NCI-H2081 (cell line): ENCODE measurements around the gene SLC1A2.

Source experiments
- DNase-seq, 2 experiments: peaks; one replicate each; lab custom pipeline; 2025; lab: John Stamatoyannopoulos, UW

The SLC1A2 gene

GRCh38 chr11:35419184-35419829, at the start of gene SLC1A2:
Gene SLC1A2 (minus strand): TSS chr11:35419558. CDS start chr11:35418966, 592 bp downstream.
- DNase-seq = peak; percentile 48 to 55

DNA sequence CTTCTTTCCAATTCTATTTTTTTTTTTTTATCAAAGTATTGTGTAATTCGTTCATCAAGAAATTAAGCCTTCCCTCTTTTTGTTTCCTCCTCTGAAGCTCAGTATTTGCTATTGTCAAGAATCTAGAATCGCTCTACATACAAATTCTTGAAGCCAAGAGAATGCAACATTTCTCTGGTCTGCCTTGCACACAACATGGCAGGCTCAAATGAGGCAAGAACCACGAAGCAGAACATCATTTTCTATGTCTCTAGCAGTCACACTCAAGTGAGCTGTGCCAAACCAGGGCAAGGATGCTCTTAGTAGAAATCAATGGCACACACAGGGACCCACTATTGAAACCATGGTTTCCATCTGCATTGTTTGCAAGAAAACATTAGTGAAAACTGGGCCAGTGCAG, 46.7 kb upstream of the SLC1A2 start:
- no peak for DNase-seq

DNA sequence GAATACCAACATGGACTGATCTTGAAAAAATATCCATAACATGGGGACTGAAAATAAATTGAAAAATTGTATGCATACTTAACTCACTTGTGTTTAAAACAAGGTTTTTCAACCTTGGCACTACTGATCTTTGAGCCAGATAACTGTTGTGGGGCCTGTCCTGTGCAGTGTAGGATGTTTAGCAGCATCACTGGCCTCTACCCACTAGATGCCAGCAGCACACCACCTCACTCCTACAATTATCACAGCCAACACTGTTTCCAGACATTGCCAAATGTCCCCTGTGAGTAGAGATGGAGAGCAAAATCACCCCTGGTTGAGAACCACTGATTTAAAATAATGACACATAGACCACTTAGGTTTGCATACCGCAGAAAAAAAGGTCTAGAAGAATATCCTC, 45.0 kb upstream of the SLC1A2 start:
- peak in 1 of 2 experiments; percentile 13 for DNase-seq

DNA sequence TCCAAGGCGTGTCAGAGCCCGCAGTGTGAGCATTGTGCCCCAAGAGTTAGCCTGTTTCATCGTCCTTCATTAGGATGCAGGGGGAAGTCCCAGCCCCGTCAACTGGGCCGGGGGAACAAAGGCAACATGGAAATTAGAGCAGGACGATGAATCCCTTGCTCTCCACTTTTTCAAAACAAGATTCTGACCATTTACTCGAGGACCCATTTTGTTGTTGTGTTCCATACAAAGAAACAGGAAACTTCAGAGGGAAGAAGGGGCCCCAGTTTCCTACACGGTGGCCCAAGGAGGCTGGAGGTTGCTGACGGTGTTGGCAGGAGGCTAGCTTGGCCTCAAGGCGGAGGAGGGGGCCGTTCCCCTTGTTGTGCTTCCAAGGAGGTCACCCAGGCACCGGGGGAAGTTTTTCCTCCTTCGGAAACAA, 44.0 kb upstream of the SLC1A2 start:
- no peak for DNase-seq

DNA sequence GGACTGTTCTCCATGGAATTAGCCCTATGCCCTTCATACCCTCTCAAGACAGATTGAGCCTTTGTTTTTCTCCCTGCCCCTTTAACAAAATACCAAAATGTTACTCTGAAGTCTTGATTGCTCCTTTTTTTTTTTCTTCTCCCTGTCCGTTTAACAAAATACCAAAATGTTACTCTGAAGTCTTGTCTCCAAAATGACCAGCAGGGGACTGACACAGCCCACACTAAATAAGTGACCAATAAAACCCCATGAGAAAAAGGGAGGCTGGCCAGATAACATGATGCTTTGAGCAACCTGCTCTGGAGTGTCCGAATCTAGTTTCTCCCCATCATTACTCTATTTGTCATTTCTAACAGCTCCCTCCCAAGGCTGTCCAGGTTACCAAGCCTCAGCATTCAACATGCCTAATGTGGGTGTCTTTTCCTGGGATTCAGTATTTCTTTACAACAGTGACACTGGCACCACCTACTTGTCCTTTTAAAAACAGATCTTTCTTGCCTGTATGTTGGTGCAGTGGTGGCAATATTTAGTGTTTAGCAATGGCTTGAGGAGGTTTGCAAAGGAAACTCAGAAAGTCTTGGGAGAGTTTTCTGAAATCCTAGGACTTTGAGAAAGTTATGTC, 42.7 kb upstream of the SLC1A2 start:
- DNase-seq = no peak

DNA sequence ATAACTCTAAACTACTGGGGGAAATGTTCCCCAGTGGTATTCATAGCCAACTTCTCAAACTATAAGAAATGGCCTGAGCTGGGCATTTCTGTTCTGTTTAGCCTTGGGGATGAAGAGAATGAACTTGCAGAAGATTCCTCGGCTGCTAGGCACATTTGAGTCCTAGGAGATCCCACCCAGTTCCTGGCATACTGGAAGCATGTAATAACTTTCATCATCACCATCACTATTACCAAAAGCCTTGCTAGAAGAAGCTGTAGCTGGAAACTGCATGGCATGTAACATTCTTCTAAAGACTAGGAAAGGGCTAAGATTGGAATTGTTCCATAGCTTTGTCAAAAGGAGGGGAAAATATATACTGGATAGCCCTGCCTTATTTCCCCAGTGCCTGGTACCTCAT, 40.1 kb upstream of the SLC1A2 start:
- DNase-seq = no peak

GRCh38 chr11:35458846-35459245, 39.5 kb upstream of the SLC1A2 start:
- DNase-seq = no peak

- DNase-seq = no peak
Measured at GRCh38 chr11:35454362-35454761, 35.0 kb upstream of the SLC1A2 start.

DNA sequence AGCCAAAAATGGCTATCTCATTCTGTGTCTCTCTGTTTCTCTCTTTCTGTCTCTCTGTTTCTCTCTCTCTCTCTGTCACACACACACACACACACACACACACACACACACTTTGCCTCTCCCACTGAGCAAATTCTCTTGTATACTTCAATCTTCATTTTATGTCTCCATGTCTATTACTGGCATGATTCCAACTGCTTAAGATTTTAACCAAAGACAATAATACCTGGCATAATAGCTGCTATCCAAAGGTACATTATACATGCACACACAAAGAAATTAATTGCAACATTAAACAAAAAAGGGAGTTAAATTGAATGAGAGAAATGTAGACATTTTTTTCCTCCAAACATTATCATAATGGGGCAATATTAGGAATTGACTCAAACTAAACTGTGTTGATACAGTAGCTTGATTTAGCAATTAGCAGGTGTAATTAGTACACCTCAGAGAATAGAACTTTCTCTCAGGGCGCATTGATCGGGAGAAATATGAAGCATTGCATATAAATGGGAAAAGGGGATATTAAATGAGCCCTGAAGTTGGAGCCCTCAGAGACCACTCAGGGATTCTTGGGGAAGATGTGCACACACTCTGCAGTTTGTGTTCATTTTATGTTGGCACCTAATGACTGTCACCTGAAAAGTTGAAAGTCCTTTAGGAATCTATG, 17.4 kb upstream of the SLC1A2 start:
- DNase-seq = no peak

- DNase-seq = no peak
Measured at GRCh38 chr11:35433588-35433987, 14.2 kb upstream of the SLC1A2 start.

DNA sequence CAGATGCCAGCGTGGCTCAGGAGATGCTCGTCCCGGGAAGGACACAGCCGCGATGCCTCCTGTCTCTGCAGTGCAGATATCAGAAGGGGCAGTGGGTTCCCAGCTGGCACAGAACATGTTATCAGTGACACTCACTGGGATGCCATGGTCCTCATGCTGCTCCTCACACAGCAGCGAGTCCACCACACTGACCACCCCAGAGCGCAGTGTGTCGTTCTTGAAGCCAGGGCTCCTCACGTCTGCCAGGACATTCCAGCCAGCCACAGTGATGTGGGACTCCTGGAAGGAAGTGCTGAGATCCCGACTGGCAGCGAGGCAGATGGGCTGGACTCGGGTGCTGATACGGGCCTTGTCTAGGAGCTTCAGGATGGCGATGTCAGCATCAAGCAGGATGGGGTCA, 13.1 kb upstream of the SLC1A2 start:
- no peak for DNase-seq

GRCh38 chr11:35427071-35427470, 7.7 kb upstream of the SLC1A2 start:
- DNase-seq = peak in 1 of 2 experiments; percentile 14

DNA sequence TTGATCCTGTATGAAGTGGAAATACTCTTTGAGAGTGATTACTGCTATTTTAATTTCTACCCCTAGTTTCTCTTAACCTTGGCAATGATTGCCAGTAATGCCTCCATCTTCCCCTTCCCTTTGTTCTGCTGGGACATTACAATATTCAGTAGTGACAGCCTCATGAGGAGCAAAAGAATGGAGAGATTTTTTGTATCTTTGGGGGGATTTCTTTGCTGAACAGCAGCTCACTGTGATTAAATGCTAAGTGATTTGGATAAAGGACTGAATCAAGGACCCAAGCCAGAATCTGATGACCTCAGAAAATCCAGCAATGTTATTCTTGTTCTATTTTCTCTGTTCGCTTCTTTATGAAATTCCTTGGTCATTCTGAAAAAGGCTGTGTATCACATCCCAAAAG, 7.0 kb upstream of the SLC1A2 start:
- no peak for DNase-seq

- no peak for DNase-seq
Measured at GRCh38 chr11:35425603-35426212, 6.3 kb upstream of the SLC1A2 start.

- DNase-seq = no peak
Measured at GRCh38 chr11:35424157-35424940, 5.0 kb upstream of the SLC1A2 start.

- DNase-seq = no peak
Measured at GRCh38 chr11:35420371-35420770, 1.0 kb upstream of the SLC1A2 start.

- DNase-seq = peak in 1 of 2 experiments; percentile 27
Measured at GRCh38 chr11:35419830-35420333, 524 bp upstream of the SLC1A2 start.

- peak; percentile 48 for DNase-seq
Measured at GRCh38 chr11:35418282-35419183, 825 bp downstream of the SLC1A2 start.

GRCh38 chr11:35415487-35415886, 3.9 kb downstream of the SLC1A2 start:
- DNase-seq = no peak

DNA sequence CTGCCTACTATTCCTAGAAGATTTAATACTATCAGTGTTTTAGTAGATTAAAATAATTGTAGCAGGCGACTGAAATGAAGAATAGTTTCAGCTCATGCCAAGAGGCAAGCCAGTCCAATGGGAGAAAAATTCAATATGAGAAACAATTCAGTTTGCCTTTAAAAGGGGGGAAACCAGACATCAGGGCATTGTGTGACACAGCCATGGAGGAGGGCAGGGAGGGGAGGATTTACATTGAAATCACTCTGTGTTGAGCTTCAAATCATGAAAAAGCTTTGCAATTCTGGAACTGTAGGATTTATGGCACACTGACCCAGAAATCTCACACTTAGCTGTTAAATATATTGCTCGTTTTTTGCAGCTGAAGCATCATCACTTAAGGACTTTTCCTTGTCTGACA, 4.6 kb downstream of the SLC1A2 start:
- DNase-seq = no peak

DNA sequence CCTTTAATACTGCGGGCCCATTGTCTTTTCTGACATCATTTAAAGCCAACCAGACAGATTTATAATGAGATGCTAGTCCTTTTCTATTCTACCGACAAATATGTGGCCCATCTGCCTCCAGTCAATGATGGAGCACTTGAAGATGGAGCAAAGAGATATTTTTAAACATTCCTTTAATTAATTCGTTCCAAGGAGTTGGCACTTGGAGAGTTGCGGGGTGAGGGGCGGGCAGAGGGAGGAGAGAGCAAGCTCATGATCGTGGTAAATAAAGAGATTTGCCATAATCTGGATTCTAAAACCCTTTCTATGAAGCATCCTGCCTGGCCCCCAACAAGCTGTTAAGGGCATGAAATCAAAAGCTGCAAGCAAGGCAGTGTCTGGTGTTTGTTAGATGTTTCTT, 5.0 kb downstream of the SLC1A2 start:
- DNase-seq = no peak
